ENCODE data around the gene CXCR1.
"Not testable (repeated sequence)": the region's sequence is repeated elsewhere in the genome, so short reads cannot be mapped to it uniquely, and the experiment has no call there.

The CXCR1 gene

DNA sequence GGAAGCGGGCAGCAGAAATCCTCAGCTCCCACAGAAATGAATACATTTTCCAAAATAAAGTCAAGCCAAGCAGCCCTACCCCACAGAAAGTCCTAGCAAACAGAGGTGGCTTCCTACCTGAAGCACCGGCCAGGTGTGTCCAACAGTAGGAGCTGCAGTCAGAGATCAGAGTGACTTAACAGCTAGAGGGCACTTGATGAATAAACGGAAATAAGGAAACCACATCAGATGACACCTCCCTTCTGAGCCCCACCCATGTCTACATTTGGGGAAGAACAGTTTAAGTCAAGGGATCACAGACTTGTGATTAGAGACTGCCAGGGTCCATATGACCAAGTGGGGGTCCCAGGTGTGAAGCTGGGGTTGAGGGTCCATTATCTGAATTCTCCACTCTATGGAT lies at the start of gene CXCR1:
TSS of gene CXCR1 (minus strand) at position 172 of the 400 bp plus-strand sequence. CDS start 1,751 bp downstream, outside the sequence.
- no peak for DNase-seq

DNA sequence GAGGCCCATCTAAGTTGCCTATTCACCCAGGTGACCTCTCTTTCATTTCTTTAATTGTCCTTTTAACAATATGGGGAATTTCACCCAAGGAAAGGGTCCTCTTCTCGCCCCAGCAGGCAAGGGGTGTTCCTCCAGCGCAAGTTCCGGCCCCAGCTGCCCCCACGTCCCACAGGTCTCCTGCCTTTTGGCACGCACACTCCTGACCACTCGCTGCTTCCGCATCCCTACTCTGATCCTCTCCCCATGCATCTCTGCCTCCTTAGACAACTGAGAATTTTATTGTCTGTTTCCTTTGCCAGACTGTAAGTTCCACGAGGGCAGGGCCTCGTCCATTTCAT lies 49.5 kb upstream of the CXCR1 start:
- no peak for DNase-seq

DNA sequence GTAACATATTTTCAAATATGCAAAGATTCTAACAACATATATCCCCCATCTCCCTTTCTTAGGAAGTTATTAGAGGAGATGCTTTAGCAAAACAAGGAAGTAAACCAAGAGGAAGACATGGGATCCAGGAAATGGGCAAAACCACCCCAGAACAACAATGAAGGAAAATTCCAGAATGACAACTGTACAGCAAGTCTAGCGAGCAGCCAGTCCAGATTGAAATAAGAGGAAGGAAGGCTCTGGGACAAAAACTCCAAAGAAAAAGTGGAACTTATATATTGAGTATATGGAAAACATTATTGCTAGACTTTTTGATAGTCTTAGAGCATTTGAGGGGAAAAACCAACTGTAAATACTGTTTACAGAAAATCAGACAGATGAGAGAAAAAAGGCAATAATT lies 47.4 kb upstream of the CXCR1 start:
- DNase-seq, result no peak

DNA sequence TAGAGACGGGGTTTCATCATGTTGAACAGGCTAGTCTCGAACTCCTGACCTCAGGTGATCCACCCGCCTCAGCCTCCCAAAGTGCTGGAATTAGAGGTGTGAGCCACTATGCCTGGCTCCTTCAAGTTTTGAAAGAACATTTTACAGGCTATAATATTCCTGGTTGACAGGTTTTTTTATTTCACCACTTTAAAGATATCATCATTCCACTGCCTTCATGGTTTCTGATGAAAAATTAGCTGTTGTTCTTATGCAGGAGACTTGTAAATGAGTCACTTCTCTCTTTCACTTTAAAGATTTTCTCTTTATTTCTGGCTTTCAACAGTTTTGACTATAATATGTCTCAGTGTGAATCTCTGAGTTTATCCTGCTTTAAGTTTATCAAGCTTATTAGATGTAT lies 42.3 kb upstream of the CXCR1 start:
- DNase-seq, result no peak

DNA sequence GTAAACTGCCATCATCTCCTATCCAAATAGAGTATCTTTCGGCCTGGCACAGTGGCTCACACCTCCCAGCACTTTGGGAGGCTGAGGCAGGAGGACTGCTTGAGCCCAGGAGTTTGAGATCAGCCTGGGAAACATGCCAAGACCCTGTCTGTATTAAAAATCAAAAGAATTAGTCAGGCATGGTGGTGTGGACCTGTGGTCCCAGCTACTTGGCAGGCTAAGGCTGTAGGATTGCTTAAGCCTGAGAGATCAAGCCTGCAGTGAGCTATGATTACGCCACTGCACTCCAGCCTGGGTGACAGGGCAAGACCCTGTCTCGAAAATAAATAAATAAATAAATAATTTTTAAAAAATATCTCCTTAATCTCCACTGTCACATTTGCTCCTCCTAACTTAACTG lies 35.5 kb upstream of the CXCR1 start:
- DNase-seq, result no peak

DNA sequence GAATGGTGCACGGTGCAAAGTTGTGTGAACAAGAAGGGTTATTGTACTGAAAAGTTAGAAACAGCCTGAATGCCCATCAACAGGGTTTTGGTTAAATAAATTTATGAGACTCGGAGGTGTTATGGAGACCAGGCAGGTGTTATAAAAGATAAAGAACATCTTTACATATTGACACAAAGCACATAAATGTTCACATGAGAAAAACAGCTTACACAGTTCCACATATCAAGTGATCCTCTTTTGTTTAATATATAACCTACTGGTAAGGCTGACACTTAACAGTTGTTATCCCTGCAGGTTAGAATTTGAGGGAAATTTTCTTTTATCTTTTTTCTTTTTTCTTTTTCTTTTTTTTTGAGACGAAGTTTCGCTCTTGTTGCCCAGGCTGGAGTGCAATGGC lies 30.2 kb upstream of the CXCR1 start:
- no peak for DNase-seq

DNA sequence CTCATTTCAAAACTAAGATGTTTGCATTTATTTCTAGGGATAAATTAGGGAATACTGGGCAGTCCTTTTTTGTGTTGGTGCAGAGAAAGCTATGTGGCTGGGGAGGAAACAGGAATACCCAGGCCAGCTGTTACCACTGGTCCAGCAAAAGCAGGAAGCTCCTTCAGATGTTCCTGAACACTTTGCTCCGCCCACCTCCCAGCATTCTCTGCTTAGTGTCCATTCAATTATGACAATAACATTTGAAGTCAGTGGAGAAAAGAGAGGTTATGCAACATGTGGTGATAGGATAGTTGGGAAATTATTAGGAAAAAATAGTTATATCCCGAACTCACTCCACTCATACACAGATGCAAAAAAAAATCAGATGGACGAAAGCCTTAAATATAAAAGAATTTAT lies 28.1 kb upstream of the CXCR1 start:
- DNase-seq, result no peak

DNA sequence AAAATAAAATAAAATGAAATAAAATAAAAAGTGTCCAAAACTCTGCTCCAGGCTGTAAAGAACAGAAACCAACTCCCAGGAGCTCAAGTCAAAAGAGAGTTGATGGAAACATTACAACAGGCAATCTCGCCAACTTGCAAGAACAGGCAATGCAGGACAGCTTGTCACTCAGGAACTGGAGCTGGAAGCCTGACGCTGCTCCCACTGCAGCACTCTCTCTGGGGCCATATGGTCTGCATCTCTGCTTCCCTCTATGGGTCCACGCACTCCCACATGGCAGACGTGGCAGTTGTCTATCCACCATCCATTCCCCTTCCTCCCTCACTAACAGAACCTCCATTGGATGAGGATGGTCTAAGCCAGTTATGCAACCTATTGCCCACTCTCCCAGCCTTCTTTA lies 26.9 kb upstream of the CXCR1 start:
- no peak for DNase-seq

DNA sequence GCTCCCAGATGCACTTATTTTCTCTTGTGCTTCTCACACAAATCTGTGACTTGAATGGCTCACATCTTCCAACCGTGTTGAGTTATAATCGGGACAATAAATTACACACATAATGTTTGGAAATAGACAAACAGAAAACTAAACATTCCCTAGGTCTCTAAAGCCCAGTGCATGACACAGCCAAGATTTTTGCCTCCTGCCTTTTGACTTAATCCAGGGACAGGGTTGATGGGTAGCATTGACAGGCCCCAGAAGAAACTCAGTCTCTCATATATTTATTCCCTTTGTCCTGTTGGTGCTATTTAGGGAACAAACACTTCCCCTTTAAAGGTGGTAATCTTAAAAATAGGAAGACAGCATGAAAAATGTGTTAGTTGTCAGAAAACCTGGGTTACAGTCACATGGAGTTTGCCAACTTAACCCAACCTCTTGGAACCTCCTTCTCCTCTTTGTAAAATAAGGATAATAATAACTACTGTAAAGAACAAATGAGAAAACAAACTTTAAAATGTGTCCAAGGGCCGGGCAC lies 26.2 kb upstream of the CXCR1 start:
- DNase-seq, result no peak

DNA sequence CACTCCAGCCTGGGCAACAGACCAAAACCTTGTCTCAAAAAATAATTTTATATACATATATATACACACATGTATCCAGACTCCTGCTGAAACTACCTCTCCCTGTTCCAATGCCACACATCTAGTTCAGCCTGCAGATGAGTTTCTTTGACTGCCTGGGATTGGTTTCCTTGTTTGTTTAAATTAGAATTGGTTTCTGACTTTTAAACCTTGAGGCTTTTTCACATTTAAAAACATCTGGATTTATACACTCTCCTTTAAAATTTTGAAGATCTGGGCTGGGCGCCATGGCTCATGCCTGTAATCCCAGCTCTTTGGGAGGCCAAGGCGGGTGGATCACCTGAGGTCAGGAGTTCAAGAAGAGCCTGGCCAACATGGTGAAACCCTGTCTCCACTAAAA lies 21.8 kb upstream of the CXCR1 start:
- DNase-seq, result no peak

DNA sequence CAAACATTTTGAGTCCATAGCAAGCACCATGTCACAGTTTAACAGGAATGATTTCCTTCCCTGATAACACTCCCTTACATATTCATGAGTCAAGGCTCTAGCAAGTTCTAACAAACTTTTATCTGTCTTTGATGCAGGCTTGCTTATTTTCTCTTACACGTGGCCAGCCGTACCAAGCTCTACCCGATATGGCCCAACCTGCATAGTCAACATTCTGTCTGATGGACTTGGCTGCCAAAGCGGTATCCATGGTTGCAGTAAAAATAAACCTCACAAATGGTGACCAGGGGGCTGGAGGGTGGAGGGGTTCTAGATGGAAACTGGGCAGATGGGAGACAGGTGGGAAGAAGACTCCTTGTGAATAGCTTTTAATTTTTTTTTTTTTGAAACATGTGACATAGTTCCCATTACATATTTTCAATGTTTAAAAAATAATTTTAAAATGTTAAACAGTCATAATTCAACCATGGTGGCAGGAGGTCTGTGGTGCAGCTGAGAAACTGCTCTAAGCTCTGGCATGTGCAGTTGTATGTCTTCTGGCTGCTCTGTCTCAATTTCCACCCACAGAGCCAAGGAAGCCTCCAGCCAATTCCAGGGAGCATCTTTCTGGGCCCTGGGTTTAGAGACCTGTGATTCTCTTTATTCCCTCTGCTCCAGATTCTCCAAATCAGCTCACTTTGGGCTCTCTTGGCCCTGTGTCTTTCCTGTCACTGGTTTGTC lies 20.7 kb upstream of the CXCR1 start:
- DNase-seq, result no peak

DNA sequence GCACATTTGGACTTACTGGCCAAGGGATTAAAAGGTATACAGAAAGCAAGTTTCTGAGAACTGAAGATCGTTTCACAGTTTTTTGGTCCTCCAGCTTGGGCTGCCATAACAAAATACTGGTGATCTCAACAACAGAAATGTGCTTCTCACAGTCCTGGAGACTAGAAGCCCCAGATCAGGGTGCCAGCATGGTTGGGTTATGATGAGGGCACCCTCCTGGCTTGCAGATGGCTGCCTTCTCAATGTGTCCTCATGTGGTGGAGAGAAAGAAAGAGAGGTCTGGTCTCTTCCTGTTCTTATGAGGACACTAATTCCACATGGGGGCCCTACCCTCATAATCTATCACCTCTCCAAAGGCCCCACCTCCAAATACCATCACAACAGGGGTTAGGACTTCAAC lies 20.1 kb upstream of the CXCR1 start:
- DNase-seq, result no peak

DNA sequence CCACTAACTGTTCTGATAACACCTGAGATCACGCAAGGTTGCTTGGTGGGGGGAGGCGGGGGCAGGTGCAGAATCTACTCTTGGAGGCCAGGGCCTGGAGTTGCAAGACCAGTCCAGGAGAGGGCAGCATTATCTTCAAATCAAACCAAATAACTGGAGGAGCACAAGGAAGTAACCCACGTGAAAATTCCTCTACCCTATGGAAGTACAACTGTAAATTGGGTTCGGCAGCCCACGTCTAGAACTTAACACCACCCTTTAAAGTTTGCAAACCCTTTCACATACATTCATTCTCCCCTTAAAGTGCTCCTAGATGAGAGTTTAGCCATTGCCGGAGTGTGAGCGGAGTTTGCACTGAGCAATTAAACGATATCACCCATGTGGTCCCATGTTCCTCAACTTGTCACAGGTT lies 19.6 kb upstream of the CXCR1 start:
- DNase-seq, result peak; percentile 36

DNA sequence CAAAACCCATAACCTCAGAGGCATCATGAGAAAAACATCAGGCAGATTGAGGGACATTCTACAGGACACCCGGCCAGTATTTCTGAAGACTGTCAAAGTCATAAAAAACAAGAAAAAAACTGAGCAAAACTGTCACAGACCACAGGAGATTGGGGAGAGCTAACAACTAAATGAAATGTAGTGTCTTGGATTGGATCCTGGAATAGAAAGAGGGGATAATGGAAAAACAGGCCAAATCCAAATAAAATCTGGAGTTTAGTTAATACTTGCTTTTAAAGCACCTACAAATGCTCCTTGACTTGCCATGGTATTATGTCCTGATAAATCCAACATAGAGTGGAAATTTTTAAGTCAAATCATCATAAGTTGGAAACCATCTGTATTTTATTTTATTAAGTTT lies 17.6 kb upstream of the CXCR1 start:
- no peak for DNase-seq

DNA sequence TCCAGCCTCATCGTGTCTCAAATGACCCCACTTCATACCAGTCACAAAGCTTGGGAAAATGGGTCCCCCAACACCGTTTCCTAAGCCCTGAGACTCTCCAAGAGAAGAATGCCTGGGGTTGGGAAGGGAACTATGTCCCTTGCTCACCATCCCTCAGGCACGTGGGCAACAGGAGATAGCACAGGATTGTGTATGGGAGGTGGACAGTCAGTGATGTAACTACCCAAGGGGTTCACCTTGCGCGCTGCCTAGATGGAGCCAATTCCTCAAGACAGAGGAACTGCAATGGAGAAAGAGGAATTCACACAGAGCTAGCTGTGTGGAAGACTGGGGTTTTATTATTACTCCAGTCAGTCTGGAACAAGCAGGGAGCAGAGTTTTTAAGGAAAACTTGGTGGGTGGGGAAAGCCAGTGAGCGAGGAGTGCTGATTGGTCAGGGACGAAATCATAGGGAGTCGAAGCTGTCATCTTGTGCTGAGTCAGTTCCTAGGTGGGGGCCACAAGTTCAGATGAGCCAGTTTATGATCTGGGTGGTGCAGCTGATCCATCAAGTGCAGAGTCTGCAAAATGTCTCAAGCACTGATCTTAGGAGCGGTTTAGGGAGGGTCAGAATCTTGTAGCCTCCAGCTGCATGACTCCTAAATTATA lies 13.8 kb upstream of the CXCR1 start:
- DNase-seq, result no peak

DNA sequence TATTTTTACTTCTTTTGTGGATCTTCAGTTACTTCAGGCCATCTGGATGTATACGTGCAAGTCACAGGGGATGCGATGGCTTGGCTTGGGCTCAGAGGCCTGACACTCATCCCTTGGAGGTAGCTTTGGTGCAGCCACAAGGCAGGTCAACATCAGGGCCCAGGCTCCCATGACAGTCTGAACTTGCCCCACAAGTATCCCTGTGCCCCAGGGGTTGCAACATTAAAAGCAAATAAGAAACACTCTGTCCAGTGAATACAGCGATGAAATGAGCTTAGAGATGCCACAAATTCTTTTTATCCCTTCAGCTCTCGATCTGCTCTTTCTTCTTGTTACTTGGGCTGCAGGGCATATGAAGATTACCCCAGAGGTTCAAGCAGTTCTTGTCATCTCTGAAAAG lies 13.0 kb upstream of the CXCR1 start:
- DNase-seq, result no peak

DNA sequence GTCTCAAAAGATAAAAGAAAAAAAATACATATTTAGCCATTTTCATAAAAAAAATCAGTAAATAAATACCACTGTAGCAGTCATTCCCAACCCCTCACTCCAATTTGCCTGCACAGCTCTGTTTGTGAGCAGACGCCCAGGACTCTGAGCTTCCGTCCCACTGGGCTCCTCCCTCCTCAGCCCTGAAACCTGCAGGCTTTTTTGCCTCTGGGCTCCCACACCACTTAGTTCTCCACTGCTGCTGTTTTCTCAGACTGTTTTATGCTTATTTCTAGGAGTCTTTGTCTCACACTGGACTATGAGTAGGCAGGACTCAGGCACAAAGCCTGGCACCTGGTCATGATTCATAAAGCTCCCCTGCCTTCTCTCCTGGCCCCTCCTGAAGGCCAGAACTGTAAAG lies 6.1 kb upstream of the CXCR1 start:
- DNase-seq, result no peak

DNA sequence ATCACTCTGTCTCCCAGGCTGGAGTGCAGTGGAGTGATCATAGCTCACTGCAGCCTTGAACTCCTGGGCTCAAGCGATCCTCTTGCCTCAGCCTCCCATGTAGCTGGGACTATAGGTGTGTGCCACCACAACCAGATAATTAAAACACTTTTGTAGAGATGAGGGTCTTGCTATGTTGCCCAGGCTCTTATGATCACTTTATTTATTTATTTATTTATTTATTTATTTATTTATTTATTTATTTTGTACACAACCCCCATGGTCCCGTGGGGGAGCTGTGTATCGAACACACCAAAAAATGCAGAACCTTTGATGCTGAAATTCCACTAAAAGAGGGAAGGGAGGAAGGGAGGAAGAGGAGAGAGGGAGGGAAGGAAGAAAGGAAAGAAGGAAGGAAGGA lies 5.0 kb upstream of the CXCR1 start:
- not testable (repeated sequence) for DNase-seq

DNA sequence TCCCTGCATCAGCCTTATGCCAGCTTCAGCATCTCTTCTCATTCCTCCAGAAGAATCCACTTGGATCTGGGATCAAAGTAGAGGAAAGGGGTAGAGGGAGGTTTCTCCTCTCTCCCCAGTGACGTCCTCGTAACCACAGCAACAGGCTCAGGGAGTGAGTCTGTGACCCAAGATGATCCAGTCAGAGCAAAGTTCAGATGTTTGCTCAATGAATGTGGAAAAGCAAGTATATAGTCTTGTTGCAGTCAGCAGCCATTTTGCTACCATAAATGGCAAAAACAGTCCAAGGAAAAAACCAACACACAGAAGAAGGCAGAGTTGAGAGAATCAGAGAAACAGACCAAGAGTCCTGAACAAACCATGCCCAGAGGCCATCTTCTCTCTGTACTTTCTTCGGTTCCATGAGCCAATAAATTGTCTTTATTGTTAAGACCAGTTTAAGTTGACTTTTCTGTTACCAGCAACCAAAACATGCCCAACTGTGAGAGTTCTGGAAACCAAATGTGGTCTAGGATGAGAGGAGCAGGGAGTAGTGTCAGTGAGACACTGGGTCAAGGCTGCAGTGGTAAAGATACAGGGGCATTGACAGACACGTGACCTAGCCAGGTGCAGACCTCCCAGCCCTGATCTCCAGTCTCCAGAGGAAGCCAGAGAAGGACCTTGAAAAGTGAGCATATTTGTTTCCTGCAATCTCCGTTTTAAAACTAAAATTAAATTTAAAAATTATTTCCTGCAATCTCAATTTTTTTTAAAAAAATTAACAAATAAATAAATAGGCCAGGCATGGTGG lies 3.2 kb upstream of the CXCR1 start:
- no peak for DNase-seq

DNA sequence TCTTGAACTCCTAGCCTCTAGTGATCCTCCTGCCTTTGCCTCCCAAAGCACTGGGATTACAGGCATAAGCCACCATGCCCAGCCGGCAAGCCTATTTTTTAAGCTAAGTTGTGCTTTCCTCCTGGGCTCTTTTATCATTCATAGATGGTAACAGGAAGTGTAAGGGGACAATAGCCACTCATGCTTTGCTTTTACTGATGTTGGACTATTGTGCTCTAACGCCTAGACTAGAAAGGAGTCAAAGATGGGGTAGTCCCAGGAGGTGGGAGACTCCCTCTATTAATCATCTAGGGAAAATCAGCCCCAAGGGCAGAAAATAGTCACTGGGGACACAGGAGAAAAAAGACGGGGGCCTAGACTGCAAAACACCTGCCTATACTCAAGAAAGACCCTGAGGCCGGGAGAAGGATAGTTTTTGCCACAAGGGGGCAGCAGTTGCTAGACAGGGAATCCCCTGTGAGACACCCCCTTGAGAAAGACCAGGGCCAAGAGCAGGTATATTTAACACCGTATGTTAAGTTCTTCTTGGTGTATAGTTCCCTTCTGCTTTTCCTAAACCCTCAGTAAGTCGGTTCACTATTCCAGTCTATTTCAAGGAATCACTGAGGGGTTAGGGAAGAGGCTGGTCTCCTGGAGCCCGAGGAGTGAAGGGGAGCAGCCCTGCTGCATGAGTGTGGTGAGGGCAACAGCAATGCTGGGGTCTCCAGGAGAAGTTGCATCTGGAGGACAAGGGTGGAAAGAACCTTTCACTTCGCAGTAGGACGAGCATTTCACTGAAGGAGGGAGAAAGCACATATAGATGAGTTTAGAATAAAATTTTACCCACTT lies 2.1 kb upstream of the CXCR1 start:
- DNase-seq, result no peak

DNA sequence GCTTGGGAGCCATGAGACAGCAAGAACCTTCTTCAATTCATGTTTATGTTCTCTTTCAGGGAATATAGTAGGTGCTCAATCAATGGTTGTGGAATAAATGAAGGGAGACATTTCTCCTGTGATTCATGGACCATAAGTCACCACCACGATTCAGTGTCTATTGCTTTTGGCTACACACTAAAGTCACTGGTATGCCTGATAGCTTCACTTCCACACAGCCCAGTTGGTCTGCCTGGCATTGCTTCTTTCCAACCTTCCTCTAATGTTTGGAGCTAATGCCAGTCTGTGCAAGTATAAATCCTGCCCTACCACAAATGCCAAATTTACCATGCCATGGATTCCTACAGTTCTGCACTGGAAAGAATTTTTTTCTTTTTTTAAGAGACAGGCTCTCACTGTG lies 1.3 kb upstream of the CXCR1 start:
- no peak for DNase-seq

DNA sequence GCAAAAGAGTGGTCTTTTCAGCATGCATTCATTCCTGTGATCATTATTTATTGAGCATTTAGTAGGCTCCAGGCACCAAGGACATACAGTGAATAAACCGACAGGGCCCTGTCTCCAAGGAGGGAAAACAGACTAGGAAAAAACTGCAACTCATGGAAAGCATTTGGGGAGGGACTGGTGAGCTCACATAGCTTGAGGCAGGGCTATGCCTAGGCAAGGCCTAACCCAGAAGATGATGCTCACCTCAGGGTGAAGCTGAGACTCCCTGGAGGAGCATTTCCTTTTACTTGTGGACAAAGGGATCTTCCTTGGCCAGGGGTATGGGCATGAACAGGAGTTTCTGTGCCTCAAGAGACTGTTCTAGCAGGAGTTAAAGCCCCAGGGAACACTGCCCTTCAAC lies 3.9 kb downstream of the CXCR1 start:
- no peak for DNase-seq

DNA sequence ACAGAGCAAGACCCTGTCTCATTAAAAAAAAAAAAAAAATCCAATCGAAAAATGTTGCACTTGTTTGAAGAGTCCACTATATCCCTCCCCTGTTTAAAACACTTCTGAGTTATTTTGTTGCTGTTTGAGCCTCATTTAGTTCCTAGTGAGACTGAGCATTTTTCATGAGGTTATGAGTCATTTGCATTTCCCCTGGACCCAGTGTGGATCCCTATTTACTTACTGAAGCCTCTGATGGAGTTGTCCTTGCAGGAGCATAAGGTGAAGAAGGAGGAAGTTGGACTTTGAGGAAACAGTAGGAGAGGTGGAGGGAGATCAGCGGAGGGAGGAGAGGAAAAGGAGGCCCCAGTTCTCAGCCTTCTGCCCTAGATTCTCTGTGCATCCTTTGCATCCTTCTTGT lies 5.1 kb downstream of the CXCR1 start:
- no peak for DNase-seq

Measured in NCI-H2171 (cell line).